Ovary (tissue), 9 donors: ENCODE data around the gene COX14. TPM values are rescaled to one million over a fixed set of nuclear protein-coding genes. Genes with fewer than 3 reads are reported as not detected.

ENCODE experiments used
- DNase-seq, 5 donors: peaks; one replicate each; pipeline ENCODE4 v3.0.0-alpha.2; 2019 to 2020
- H3K27ac ChIP-seq, 2 donors: fragments of 200-600 bp; one replicate each; pipeline versions ENCODE4 v1.5.1 to v1.8.0; 2019 to 2022
- H3K27me3 ChIP-seq: fragments of 200-600 bp; one replicate; pipeline ENCODE4 v1.8.0; 2022
- H3K36me3 ChIP-seq: fragments of 200-600 bp; sonication (generic); one replicate; pipeline ENCODE4 v1.5.1; 2019
- H3K4me1 ChIP-seq: one replicate; pipeline ENCODE4 v1.8.1; 2013; ENCODE audit warnings: mild to moderate bottlenecking, moderate library complexity; ENCODE audit not compliant: insufficient read depth
- H3K4me3 ChIP-seq: fragments of 200-600 bp; sonication (generic); one replicate; pipeline ENCODE4 v1.5.1; 2017
- H3K9me3 ChIP-seq, 2 donors: fragments of 200-600 bp in 1 of 2; sonication (generic) in 1 of 2; one replicate each; pipeline versions ENCODE4 v1.5.1 to v1.8.1; 2013 to 2019; ENCODE audit warnings: mild to moderate bottlenecking in 1 of 2, moderate library complexity in 1 of 2
- EP300 ChIP-seq: sonication (generic); formaldehyde crosslinking; IDR thresholded peaks from one replicate; pipeline ENCODE4 v1.6.1; 2017; ENCODE audit warnings: antibody characterized with exemption
- POLR2A ChIP-seq: fragments of 450-650 bp; IDR thresholded peaks from one replicate; pipeline ENCODE4 v1.6.1; 2017; ENCODE audit warnings: antibody characterized with exemption, mild to moderate bottlenecking, moderate library complexity
- WGBS, 3 donors: extraction: QIAGEN DNeasy Blood & Tissue Kit in 1 of 3; methylation state at CpG; one replicate each; pipeline versions ENCODE4 v1.1.5 to v1.1.7; 2013 to 2017; 5-methylcytosine and 5-hydroxymethylcytosine counted together
- intact Hi-C, 4 donors: fragments of 100-400 bp; cut with DNase I; formaldehyde crosslinking; loops; one replicate each; pipeline versions ENCODE4 v1.11.0 to v1.15.1; 2022 to 2023
- polyA plus RNA-seq, 2 donors: library from polyadenylated mRNA; stranded (reverse); fragments of 200-250 nt in 1 of 2; fragments of 350-450 nt in 1 of 2; fragmentation: Illumina TruSeq in 1 of 2; extraction: RNeasy Lipid Tissue Mini Kit (QIAGEN cat#74804) in 1 of 2; gene quantifications; one replicate each; pipeline ENCODE4 v1.2.3, GENCODE V29; 2013 to 2014
- total RNA-seq, 7 donors: library from RNA; depleted of rRNA in 2 of 7; stranded (reverse); fragments of >200 nt in 2 of 7; fragmentation: NEBNext Ultra II Directional in 3 of 7; extraction: Animal tissue kit (Norgen Biotek cat#: 25700) in 3 of 7; gene quantifications; one replicate each; pipeline versions ENCODE4 v1.1.0 to v1.2.4, GENCODE V29; 2016 to 2023
- TF ChIP-seq, protein P1 (sequence below), 3 donors: fragments of 450-650 bp in 2 of 3; fragments of 200-600 bp in 1 of 3; IDR thresholded peaks; one replicate each; pipeline versions ENCODE4 v1.5.1 to v1.8.0; 2016 to 2022; ENCODE audit warnings: antibody characterized with exemption in 3 of 3, mild to moderate bottlenecking in 1 of 3
- donor health status: DM: no; HTN: no; CAD: no; lungs with moderate emphysema.
- donor health status: DM: no; HTN: no; CAD: no.
- donor health status: Bipolar disorder and iron deficiency.
- donor health status: DM: yes; HTN: yes; CAD: no.
- donor health status: DM: no; HTN: no; CAD: no.
- donor health status: DM: yes; HTN: yes; CAD: no.

COX14 gene
- total and polyA plus RNA-seq, 9 donors: 37.5 to 85.4 (median 46.4) TPM

DNA sequence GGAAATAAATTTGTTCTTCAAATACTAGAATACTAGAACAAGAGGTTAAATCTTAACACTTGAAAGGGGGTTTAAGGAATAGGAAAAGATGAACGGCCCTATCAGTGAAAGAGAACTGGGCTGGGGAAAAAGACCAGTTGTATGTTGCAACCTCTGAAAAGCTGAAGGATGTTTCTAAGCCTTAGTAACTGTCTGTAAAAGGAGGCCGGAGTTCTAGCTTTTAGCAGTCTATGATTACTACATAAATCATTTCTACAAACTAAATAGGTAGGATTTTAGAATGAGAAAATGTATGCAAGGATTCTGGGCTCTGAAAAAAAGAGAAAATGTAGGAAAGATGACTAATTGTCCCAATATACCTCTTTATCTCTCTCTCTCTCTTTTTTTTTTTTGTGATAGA is 50.2 kb downstream of the COX14 start:
- Histone ChIP-seq H3K27ac (no peak overlapping the region), H3K36me3 (no peaks in the 10 kb centered on the region), H3K4me1 (peaks cover 10% of the 10 kb centered on the region), H3K27me3 (no peaks in the 10 kb centered on the region), H3K4me3 (no peak overlapping the region), H3K9me3 (no peaks in the 10 kb centered on the region)
- no peak for DNase-seq
- intact Hi-C loops: loop anchor here in 2 of 4 donors (10.0 kb wide), 1 partner anchor 47 kb away; the partner anchor contains the start of gene COX14 (in 2 of the 2)
- WGBS, 3 donors: 70 to 77% (median 72%) methylated on average over 2 of the region's 2 CpGs
- TF ChIP-seq, protein P1, sequence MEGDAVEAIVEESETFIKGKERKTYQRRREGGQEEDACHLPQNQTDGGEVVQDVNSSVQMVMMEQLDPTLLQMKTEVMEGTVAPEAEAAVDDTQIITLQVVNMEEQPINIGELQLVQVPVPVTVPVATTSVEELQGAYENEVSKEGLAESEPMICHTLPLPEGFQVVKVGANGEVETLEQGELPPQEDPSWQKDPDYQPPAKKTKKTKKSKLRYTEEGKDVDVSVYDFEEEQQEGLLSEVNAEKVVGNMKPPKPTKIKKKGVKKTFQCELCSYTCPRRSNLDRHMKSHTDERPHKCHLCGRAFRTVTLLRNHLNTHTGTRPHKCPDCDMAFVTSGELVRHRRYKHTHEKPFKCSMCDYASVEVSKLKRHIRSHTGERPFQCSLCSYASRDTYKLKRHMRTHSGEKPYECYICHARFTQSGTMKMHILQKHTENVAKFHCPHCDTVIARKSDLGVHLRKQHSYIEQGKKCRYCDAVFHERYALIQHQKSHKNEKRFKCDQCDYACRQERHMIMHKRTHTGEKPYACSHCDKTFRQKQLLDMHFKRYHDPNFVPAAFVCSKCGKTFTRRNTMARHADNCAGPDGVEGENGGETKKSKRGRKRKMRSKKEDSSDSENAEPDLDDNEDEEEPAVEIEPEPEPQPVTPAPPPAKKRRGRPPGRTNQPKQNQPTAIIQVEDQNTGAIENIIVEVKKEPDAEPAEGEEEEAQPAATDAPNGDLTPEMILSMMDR (IDR thresholded peaks at IDR 0.05): no peak
- no peak for TF ChIP-seq EP300
- TF ChIP-seq POLR2A: no peak

DNA sequence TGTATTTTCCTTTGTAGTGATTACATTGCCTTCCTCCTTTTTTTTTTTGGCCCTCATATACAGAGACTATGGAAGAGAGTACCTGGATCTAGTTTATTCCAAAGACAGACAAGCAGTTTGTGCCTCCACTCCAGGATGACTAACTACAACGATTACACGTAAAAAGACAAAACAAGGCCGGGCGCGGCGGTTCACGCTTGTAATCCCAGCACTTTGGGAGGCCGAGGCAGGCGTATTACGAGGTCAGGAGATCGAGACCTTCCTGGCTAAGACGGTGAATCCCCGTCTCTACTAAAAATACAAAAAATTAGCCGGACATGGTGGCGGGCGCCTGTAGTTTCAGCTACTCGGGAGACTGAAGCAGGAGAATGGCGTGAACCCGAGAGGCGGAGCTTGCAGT is 52.9 kb downstream of the COX14 start:
- TF ChIP-seq, protein P1 (IDR thresholded peaks at IDR 0.05): no peak
- TF ChIP-seq POLR2A: no peak
- TF ChIP-seq EP300: no peak
- Histone ChIP-seq H3K27me3 (no peaks in the 10 kb centered on the region), H3K4me1 (peaks cover 8% of the 10 kb centered on the region), H3K9me3 (no peaks in the 10 kb centered on the region), H3K36me3 (no peaks in the 10 kb centered on the region), H3K4me3 (no peak overlapping the region), H3K27ac (no peak overlapping the region)
- DNase-seq: no peak
- intact Hi-C loops: loop anchor here in 3 of 4 donors (5.0 to 10.0 kb wide), 2 partner anchors 50 to 53 kb away; partner anchors contain the start of gene COX14 (in 3 of the 3)
- 92 to 93% (median 92%) methylated on average over 18 to 20 of the region's 20 CpGs for WGBS, 3 donors

DNA sequence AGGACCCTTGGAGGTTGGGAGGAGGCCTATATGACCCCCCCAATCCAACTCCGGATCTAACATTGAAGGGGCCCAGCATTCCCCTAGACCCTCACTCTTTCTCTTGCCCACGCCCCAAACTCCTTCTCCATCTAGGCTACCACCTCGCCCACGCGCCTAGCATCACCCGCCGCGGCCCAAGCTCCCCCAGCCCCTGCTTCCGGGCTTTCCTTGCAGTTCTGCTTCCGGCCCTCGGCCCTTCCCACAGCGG is 54.7 kb downstream of the COX14 start:
- intact Hi-C loops: loop anchor here in 3 of 4 donors (5.0 to 10.0 kb wide), 2 partner anchors 52 to 54 kb away; partner anchors contain the start of gene COX14 (in 3 of the 3)
- Histone ChIP-seq H3K4me3 (peak overlapping the region; percentile 94), H3K36me3 (no peaks in the 10 kb centered on the region), H3K27ac (peak overlapping the region; percentile 23 to 91), H3K27me3 (no peaks in the 10 kb centered on the region), H3K4me1 (peaks cover 6% of the 10 kb centered on the region), H3K9me3 (no peaks in the 10 kb centered on the region)
- peak in 2 of 5 donors; percentile 47 to 56 for DNase-seq
- 0 to 1% (median 1%) methylated on average over 12 of the region's 12 CpGs for WGBS, 3 donors
- TF ChIP-seq, protein P1 (IDR thresholded peaks at IDR 0.05): no peak
- TF ChIP-seq POLR2A (no peak), EP300 (no peak)

DNA sequence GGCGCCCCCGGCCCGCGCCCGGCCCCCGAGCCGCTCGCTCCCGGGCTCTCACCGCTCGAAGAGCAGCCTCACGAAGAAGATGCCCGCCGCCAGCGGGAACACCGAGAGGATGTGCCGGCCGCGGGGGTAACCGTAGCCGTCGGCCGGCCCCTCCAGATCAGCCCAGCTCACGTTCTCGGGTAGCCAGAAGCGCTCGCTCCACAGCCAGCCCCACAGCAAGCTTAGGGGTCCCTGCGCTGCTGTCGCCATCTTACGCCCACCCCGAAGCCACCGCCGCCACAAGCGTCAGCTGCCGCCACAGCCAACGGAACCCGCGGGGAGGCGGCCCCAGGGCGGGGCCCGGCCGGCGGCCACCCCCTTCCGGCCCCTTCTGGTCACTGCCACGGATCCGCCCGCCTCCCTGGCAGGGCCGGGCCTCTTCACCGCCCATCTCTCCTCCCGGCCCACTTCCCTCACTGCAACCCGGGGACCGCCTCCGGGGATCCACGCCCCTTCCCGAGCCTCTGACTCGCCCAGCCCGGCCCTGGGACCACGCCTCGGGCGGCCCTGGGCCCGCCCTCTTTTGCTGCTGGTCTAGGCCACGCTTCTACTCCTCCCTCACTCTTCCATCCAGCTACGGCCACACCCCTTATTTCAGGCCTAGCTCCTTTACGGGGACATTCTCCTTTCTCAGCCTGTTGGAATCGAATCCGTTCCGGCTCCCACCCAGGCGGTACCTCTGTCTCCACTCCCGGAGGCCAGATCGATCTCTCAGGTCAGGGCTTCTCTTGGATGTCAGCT is 55.2 kb downstream of the COX14 start, which contains the start of gene CERS5:
Gene CERS5, minus strand, starts transcription at position 321 of the 780 bp plus-strand sequence. Its CDS starts 72 bp downstream, at position 249.
- DNase-seq: peak; percentile 97 to 99 (median 99)
- Histone ChIP-seq H3K27me3 (no peaks in the 10 kb centered on the region), H3K9me3 (no peaks in the 10 kb centered on the region), H3K36me3 (no peaks in the 10 kb centered on the region), H3K4me3 (peak within 1 kb of the TSS; percentile 94), H3K4me1 (peaks cover 6% of the 10 kb centered on the region), H3K27ac (peak within 1 kb of the TSS; percentile 26 to 91)
- intact Hi-C loops: loop anchor here in 3 of 4 donors (5.0 to 10.0 kb wide), 2 partner anchors 52 to 55 kb away; partner anchors contain the start of gene COX14 (in 3 of the 3)
- WGBS, 3 donors: 1% methylated on average over 41 to 70 of the region's 70 CpGs
- TF ChIP-seq, protein P1 (IDR thresholded peaks at IDR 0.05): peak in 2 of 3 donors; percentile 62 to 73
- TF ChIP-seq POLR2A (peak; percentile 88), EP300 (no peak)

Other genes starting within 250 kb of the COX14 start
- gene FAIM2, start 208.3 kb upstream of the COX14 start, total RNA-seq: 10 to 100 TPM in 1 of 7 donors, 1 to 10 TPM in 4, under 1 TPM in 2; under 0.01 to 19.3 (median 2.4) TPM
- gene FAIM2, start 208.3 kb upstream of the COX14 start, polyA plus RNA-seq: 1 to 10 TPM; 1.0 to 7.1 TPM
- gene AQP2, start 161.5 kb upstream of the COX14 start, total RNA-seq: 1 to 10 TPM in 1 of 7 donors, under 1 TPM in 1, not detected in 5; 0.11 to 2.1 TPM
- gene AQP2, start 161.5 kb upstream of the COX14 start, polyA plus RNA-seq: 1 to 10 TPM in 1 of 2 donors, not detected in 1; 3.7 TPM
- under 1 TPM in 4 of 7 donors, not detected in 3; 0.47 to 0.92 (median 0.53) TPM for gene AQP5, start 150.4 kb upstream of the COX14 start, total RNA-seq
- under 1 TPM in 1 of 2 donors, not detected in 1; 0.12 TPM for gene AQP5, start 150.4 kb upstream of the COX14 start, polyA plus RNA-seq
- gene AQP6, start 139.3 kb upstream of the COX14 start, total RNA-seq: under 1 TPM in 2 of 7 donors, not detected in 5; under 0.01 to 0.08 TPM
- under 1 TPM in 1 of 2 donors, not detected in 1; 0.04 TPM for gene AQP6, start 139.3 kb upstream of the COX14 start, polyA plus RNA-seq
- gene RACGAP1, start 86.7 kb upstream of the COX14 start, total RNA-seq: 1 to 10 TPM; 2.1 to 4.8 (median 3.8) TPM
- 10 to 100 TPM in 1 of 2 donors, 1 to 10 TPM in 1; 2.6 to 10.8 TPM for gene RACGAP1, start 86.7 kb upstream of the COX14 start, polyA plus RNA-seq
- 1 to 10 TPM in 2 of 7 donors, under 1 TPM in 5; 0.12 to 4.1 (median 0.69) TPM for gene ASIC1, start 54.6 kb upstream of the COX14 start, total RNA-seq
- gene ASIC1, start 54.6 kb upstream of the COX14 start, polyA plus RNA-seq: 1 to 10 TPM in 1 of 2 donors, under 1 TPM in 1; 0.58 to 3.0 TPM
- gene SMARCD1, start 26.9 kb upstream of the COX14 start, total RNA-seq: 10 to 100 TPM; 33.5 to 57.7 (median 50.7) TPM
- 10 to 100 TPM; 26.1 to 56.9 TPM for gene SMARCD1, start 26.9 kb upstream of the COX14 start, polyA plus RNA-seq
- gene GPD1, start 8.2 kb upstream of the COX14 start, total RNA-seq: 1 to 10 TPM in 1 of 7 donors, under 1 TPM in 6; 0.15 to 9.4 (median 0.46) TPM
- under 1 TPM; 0.10 to 0.85 TPM for gene GPD1, start 8.2 kb upstream of the COX14 start, polyA plus RNA-seq
- gene CERS5, start 55.1 kb downstream of the COX14 start, total RNA-seq: 10 to 100 TPM; 29.1 to 67.3 (median 44.9) TPM
- gene CERS5, start 55.1 kb downstream of the COX14 start, polyA plus RNA-seq: 10 to 100 TPM; 47.9 to 76.9 TPM
- gene LIMA1, start 171.3 kb downstream of the COX14 start, total RNA-seq: 10 to 100 TPM; 34.5 to 63.4 (median 45.2) TPM
- gene LIMA1, start 171.3 kb downstream of the COX14 start, polyA plus RNA-seq: 10 to 100 TPM; 28.0 to 80.0 TPM